ENCODE data around the gene GPHN.
"Not testable (repeated sequence)": the region's sequence is repeated elsewhere in the genome, so short reads cannot be mapped to it uniquely, and the experiment has no call there.

GPHN gene

GRCh38 chr14:66815687-66816086 is 307.7 kb downstream of the GPHN start:
- no peak for DNase-seq

GRCh38 chr14:66824251-66824650 is 316.3 kb downstream of the GPHN start:
- no peak for DNase-seq

- no peak for DNase-seq
These were observed 319.2 kb downstream of the GPHN start for GRCh38 chr14:66827182-66827581.

GRCh38 chr14:66831173-66831572 is 323.2 kb downstream of the GPHN start:
- no peak for DNase-seq

- DNase-seq = no peak
These were observed 325.9 kb downstream of the GPHN start for GRCh38 chr14:66833816-66834215.

GRCh38 chr14:66837436-66837835 is 329.5 kb downstream of the GPHN start:
- DNase-seq = not testable (repeated sequence)

GRCh38 chr14:66842911-66843512 is 335.1 kb downstream of the GPHN start:
- no peak for DNase-seq

GRCh38 chr14:66850258-66850888 is 342.4 kb downstream of the GPHN start:
- no peak for DNase-seq

- DNase-seq = no peak
These were observed 345.4 kb downstream of the GPHN start for GRCh38 chr14:66853311-66853710.

GRCh38 chr14:66857867-66858266 is 349.9 kb downstream of the GPHN start:
- DNase-seq = no peak

GRCh38 chr14:66859063-66859671 is 351.2 kb downstream of the GPHN start:
- DNase-seq = no peak

- no peak for DNase-seq
These were observed 373.6 kb downstream of the GPHN start for GRCh38 chr14:66881596-66881995.

- DNase-seq = no peak
These were observed 376.2 kb downstream of the GPHN start for GRCh38 chr14:66884149-66884548.

GRCh38 chr14:66900719-66901118 is 392.8 kb downstream of the GPHN start:
- no peak for DNase-seq

GRCh38 chr14:66910311-66910840 is 402.4 kb downstream of the GPHN start:
- no peak for DNase-seq

- no peak for DNase-seq
These were observed 408.5 kb downstream of the GPHN start for GRCh38 chr14:66916421-66916820.

GRCh38 chr14:66918527-66918926 is 410.6 kb downstream of the GPHN start:
- no peak for DNase-seq

GRCh38 chr14:66920196-66920595 is 412.2 kb downstream of the GPHN start:
- DNase-seq = no peak

- no peak for DNase-seq
These were observed 415.3 kb downstream of the GPHN start for GRCh38 chr14:66923251-66923650.

GRCh38 chr14:66939409-66939808 is 431.5 kb downstream of the GPHN start:
- no peak for DNase-seq

- DNase-seq = peak in 1 of 2 donors; percentile 13
These were observed 436.9 kb downstream of the GPHN start for GRCh38 chr14:66944872-66945271.

GRCh38 chr14:66955159-66955558 is 447.2 kb downstream of the GPHN start:
- DNase-seq = no peak

- no peak for DNase-seq
These were observed 451.6 kb downstream of the GPHN start for GRCh38 chr14:66959437-66960050.

GRCh38 chr14:66965831-66966230 is 457.9 kb downstream of the GPHN start:
- no peak for DNase-seq

Measured in CD4-positive, alpha-beta T cell treated with Interleukin-4 for 1 hour (primary cell).